Measurements from ENCODE around the gene TTC5. TPM values are rescaled to one million over a fixed set of nuclear protein-coding genes. Genes with fewer than 3 reads are reported as not detected.
"Not testable (repeated sequence)": the region's sequence is repeated elsewhere in the genome, so short reads cannot be mapped to it uniquely, and the experiment has no call there.

Gene TTC5, protein sequence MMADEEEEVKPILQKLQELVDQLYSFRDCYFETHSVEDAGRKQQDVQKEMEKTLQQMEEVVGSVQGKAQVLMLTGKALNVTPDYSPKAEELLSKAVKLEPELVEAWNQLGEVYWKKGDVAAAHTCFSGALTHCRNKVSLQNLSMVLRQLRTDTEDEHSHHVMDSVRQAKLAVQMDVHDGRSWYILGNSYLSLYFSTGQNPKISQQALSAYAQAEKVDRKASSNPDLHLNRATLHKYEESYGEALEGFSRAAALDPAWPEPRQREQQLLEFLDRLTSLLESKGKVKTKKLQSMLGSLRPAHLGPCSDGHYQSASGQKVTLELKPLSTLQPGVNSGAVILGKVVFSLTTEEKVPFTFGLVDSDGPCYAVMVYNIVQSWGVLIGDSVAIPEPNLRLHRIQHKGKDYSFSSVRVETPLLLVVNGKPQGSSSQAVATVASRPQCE
- total RNA-seq: 12.6 and 21.0 TPM in 2 replicates

DNA sequence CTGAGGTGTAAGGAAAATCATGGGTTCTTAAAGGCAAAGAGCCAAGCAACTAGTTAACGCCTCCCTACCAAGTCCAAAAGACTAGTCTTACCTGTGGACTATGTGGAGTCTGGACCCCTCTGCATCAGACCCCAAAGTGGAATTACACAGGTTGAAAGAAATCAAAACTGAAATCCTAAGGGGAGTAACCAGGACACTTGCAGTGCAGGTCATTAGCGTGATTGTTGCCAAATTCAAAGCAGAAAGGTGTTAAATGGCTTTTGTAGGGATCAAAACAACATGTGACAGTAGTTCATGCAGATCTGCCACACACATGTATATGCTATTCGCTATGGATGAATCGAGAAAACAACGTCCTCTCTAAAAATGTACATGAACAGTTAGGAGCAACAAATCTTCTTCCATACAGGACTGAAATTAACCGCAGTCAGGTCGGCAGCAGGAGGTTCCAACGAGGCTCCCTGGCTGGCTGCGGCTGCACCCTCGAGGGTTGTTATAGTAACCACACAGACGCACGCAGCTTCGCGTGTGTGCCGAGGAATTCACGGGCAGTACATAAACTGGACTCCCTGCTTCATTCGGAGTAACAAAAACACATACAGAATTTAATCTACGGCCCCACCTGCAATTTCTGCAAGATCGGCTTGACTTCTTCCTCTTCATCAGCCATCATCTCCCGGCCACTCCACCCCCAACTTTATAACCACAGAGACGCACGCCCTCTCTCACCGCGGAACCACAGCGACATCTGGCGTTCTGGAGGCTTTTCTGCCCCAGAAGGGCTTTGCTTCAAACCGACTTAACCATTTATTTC lies at the start of gene TTC5:
Gene TTC5 (minus strand): TSS at position 687 of the 814 bp plus-strand sequence. CDS start 14 bp downstream, at position 673.
- peak; percentile 91 to 95 for DNase-seq (ENCODE audit: low read depth in 2 of 2)

DNA sequence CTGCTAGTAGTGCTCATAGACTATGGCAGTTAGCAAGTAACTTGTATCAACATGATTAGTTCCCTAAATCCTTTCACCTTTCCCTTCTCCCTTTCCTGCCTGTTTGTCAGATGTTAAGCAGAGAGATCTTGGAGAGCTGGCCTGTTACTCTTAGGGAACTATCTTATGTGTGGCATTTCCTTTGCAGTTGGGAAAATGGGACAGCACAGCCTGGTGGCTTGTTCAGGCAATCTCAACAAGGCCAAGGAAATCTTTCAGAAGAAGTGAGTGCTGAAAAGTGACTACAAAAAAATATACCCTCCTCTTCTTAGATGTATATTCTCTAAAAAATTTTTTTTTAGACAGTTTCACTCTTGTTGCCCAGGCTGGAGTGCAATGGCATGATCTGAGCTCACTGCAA lies 45.1 kb upstream of the TTC5 start:
- peak; percentile 35 to 36 for DNase-seq (ENCODE audit: low read depth in 2 of 2)

DNA sequence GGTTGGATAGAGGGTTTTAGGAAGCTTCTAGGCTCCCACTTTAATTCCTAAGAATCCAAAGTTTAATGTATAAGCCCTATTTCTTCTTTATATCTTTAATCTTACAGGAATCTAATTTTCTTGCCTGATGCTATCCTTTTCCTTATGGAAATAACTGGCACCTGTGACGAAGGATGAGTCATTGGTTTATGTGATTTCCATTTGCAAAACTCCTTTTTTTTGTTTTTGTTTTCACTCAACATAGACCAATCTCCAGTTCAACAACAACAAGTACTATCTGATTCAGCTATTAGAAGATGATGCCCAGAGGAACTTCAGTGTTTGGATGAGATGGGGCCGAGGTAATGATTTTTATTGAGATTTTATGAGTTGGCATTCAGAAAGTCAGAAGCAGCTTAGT lies 44.5 kb upstream of the TTC5 start:
- DNase-seq (ENCODE audit: low read depth in 2 of 2): peak in 1 of 2 donors; percentile 49

DNA sequence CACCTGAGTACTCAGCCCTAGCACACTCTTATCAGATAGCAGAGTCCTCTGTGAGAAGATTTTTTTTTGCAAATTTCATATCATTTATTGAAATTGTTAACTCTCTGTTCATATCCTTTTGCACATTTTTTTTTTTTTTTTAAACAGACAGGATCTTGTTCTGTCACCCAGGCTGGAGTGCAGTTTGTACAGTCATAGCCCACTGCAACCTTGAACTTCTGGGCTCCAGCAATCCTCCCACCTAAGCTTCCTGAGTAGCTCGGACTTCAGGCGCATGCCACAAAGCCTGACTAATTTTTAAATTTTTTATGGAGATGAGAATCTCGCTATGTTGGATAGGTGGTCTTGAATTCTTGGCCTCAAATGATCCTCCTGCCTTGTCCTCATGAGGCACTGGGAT lies 42.0 kb upstream of the TTC5 start:
- DNase-seq (ENCODE audit: low read depth in 2 of 2): no peak

DNA sequence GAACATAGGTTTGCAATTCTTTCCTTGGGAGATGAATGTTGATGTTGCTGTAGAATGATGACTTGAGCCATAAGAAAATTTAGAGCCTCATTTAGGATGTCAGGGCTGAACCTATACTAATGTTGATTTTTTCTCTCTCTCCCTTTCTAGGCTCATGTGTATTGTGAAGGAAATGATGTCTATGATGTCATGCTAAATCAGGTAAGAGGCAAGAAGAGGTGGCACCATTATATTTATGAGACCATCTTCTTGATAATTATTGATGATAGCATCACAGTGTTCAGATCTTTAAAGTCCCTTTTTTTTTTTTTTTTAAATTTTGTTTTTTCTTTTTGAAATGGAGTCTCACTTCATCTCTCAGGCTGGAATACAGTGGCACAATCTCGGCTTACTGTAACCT lies 41.0 kb upstream of the TTC5 start:
- DNase-seq (ENCODE audit: low read depth in 2 of 2): no peak

DNA sequence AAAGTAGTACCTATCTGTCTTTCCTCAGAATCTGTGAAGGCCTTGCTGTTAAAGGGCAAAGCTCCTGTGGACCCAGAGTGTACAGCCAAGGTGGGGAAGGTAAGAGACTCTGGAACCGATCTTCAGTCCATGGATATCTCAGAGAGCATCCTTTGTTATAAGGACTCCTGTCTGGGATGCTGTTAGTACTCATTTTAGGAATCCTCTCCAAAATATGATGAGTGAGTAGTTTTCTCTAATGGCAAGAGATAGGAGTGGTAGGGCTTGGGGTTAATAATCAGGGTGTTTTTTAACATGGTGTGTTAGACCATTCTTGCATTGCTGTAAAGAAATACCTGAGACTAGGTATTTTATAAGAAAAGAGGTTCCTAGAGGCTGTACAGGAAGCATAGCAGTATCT lies 39.6 kb upstream of the TTC5 start:
- DNase-seq (ENCODE audit: low read depth in 2 of 2): no peak

DNA sequence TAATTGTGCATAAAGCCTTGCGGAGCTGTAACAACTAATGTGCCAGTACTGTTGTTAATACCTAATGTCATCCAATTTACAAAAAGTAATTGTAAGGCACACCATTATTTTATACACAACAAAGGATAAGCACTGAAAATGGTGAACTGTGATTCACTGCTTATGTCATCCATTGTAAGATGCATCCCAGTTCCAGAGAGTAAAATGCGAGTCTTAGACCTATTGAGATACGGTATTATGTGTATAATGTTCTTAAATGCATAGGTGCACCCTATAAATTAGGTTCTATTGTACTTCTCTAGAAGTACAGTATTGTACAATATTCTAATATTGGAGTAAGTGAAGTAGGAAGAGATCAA lies 38.1 kb upstream of the TTC5 start:
- peak in 1 of 2 donors; percentile 48 for DNase-seq (ENCODE audit: low read depth in 2 of 2)

DNA sequence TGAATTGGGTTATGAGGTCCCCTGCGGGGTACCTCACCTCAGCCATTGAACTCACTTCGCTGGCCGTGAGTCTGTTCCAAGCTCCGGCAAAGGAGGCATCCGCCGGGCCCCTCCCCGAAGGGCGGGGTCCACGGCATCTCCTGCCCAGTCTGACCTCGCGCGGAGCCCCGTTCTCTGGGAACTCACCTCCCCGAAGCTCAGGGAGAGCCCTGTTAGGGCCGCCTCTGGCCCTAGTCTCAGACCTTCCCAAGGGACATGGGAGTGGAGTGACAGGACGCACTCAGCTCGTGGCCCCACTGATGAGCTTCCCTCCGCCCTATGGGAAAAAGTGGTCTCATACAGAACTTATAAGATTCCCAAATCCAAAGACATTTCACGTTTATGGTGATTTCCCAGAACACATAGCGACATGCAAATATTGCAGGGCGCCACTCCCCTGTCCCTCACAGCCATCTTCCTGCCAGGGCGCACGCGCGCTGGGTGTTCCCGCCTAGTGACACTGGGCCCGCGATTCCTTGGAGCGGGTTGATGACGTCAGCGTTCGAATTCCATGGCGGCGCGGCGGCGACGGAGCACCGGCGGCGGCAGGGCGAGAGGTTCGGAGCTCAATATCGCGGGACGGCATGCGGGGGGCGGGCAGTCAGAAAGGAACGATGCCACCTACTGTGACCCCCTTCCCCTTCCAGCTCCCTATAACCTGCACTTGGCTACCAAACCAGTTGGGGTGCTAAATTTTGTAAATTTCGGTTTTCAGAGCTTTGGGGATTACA lies 37.5 kb upstream of the TTC5 start, which contains the start of gene PARP2:
Gene PARP2 (plus strand): TSS at position 544 of the 770 bp plus-strand sequence. CDS start 7 bp downstream, at position 551.
- DNase-seq (ENCODE audit: low read depth in 2 of 2): peak; percentile 99

DNA sequence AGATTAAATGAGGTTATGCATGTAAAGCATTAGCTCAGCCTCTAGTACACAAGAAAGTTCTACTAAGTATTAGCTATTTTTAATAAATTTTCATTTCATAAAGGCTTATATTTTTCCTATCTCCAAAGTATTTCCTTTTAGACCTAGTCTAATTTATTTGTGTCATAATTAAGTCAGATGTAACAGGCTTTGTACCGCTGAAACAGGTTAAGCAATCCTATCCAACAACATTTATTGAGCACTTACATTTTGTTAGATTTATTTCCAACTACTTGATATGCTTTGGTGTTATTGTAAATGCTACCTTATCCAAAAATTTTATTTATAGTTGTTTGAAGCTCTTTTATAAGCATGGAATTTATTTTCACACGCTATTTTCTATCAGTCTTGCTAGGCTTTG lies 35.9 kb upstream of the TTC5 start:
- DNase-seq (ENCODE audit: low read depth in 2 of 2): no peak

DNA sequence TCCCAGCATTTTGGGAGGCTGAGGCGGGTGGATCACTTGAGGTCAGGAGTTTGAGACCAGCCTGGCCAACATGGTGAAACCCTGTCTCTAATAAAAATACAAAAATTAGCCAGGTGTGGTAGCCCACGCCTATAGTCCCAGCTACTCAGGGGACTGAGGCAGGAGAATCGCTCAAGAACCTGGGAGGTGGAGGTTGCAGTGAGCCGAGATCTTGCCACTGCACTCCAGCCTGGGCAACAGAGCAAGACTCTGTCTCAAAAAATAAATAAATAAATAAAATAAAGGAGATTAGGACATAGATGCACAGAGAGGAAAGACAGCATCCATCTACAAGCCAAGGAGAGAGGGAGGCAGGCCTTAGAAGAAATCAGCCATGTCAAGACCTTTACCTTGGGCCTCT lies 35.3 kb upstream of the TTC5 start:
- not testable (repeated sequence) for DNase-seq (ENCODE audit: low read depth in 2 of 2)

DNA sequence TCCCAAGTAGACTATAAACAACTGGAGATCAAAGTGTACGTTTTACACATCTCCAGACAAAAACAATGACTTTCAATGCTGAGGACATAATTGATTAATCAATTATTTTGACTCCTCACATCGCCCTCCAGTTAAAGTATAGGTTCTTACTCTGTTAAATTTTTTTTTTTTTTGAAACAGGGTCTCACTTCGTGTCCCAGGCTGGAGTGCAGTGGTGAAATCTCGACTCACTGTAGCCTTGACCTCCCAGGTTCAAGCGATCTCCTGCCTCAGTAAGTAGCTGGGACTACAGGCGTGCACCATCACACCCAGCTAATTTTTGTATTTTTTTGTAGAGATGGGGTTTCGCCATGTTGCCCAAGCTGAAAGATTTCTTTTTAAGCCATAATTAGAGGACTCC lies 28.3 kb upstream of the TTC5 start:
- no peak for DNase-seq (ENCODE audit: low read depth in 2 of 2)

DNA sequence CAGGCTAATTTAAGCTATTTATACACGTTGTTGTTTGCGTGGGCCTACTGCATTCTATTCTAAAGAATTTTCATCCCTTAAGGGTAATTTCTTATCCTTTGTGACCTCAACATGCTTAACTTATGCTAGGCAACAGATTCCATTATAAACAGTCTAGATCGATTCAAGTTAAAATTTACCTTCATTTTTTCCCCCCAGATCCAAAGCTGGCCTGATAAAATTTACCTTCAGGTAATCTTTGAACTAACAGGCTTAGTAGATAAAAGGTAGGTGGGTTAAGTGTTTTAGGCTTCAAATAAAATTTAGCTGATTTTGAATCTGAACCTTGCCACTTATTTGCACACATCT lies 27.7 kb upstream of the TTC5 start:
- DNase-seq (ENCODE audit: low read depth in 2 of 2): no peak

DNA sequence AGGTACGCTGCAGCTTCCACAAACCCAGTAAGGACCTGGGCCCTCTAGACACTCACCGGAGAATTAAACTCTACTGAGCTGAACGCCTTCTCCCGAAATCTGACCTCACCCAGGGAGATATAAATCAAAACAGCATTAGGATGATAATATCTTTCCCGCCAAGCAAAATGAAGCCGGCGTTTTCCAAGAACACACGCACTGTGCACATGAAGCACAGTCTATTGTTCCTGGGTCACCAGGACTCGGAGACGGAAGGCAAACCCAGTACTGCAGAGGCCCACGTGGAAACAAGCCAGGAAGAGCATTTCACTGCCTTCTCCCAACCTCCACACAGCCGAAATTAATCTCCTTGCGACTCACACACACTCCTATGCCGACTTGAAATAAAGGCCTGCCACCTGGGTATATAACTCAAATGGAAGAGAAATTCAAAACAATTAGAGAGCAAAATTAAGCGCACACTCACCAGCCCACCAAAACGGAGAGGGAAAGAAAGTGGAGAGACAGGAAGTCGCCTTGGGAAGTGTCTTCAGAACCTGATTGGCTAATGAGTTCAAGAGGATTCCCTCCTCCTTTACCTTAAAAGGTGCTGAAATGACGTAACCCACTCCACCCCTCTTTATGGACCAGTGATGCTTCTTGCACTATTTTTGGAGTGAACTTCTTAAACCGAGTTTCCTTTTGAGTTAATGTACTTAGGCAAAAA lies 27.2 kb upstream of the TTC5 start, which contains the start of gene CCNB1IP1:
Gene CCNB1IP1 (minus strand): TSS at position 492 of the 706 bp plus-strand sequence. CDS start 16,756 bp downstream, outside the sequence.
- peak; percentile 65 to 83 for DNase-seq (ENCODE audit: low read depth in 2 of 2)

DNA sequence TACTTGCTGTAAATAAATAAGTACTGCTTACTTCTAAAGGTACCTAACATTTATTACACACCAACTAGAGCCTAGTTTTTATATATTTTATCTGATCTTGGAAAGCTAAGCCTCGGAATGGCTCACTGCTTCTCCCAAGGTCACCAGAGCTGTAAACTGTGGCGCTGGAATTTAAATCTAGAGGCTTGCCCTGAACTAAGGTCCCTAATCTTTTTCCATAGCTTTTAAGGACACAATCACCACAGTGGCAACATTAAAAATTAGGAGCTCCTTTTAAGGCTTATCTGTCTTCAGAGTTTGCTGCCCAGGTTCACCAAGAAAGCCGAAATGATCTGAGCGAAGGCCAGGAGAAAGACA lies 26.7 kb upstream of the TTC5 start:
- DNase-seq (ENCODE audit: low read depth in 2 of 2): peak; percentile 15 to 24

DNA sequence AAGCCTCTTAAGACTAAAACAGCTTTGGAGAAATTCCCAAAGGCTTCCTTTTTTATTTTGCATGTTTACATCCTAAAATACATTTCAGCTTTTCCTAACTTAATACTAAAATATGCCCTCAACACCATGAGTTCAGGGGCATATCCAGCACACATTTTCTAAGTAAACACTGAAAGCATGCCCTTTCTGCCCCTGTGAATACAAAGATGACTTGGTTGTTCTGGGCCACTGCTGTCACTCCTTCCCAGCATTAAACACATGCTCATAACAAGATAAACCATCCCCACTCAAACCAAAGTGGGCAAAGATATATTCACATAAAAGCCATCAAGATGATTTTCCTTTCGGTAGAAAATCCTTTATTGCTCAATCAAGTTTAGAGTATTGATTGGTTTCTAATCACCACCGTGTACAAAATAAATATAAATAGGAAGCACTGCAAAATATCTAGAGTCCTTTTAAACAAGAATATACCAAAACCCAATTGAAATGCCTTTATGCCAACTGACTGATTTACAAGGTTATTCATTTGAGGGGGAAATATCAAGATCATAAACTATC lies 25.4 kb upstream of the TTC5 start:
- DNase-seq (ENCODE audit: low read depth in 2 of 2): no peak

DNA sequence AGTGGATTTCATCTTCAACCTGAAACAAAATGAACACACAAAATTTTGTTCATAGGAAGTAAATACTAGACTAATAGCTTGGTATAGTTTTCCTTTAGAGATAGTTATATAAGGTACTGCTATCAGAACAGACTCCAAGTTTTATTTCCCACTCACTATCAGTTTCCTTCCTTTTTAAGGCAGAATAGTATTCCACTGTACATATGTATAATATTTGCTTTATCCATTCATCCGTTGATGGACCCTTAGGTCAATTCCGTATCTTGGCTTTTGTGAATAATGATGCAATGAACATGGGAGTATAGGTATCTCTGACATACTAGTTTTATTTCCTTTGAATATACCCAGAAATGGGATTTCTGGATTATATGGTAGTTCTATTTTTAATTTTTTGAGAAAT lies 23.6 kb upstream of the TTC5 start:
- no peak for DNase-seq (ENCODE audit: low read depth in 2 of 2)

DNA sequence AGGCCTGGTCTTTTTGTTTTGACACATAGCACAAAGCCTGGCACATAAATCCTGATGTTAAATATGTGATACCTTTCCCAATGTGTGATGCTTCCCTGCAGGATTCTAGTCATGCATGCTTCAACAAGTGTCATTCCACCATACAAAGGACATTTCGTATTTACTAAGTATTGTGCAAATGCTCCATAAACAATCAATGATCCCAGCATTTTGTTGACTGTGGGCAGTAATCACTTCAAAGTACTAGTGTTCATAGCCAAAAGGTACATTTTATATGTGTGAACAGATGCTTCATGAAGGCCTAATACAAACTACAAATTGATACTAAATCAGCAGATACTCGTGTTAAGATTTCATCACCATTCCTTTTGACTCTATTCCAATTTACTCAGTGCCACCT lies 23.0 kb upstream of the TTC5 start:
- DNase-seq (ENCODE audit: low read depth in 2 of 2): no peak

DNA sequence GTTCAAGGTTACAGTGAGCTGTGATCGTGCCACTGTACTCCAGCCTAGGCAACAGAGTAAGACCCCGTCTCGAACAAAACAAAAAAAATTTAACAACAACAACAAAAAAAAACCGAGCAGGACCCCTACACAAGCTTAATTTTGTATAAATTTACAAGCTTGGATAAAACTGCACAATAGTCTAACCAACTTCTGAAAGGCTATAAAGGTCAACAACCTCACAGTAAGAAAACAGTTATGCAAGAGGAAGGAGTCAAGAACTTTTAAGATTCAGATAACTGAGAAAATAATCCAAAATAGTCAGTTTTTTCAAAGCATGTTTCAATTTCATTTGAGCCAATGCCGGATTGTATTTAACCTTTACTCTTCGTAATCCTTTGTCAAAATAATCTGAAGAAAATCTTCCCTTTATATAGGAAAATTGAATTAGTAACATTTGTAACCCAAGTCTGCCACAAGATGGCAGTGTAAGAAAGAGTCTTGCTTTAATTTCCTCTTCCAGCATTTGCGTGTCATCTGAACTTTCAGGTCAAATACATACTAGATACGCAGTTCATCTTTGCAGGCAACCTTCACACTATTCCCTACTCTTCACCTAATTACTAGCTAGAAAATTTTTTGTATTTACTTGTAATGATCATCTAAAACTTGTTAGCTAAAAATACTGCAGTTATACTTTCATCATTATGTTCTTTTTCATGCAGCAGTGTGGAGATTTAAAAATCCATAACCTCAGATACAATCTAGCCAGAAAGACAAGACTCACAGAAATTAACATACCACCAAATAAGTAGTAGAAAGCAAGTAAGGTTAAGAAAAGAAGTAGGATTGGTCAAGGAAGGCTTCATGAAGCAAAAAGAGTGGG lies 21.5 kb upstream of the TTC5 start:
- peak; percentile 76 to 82 for DNase-seq (ENCODE audit: low read depth in 2 of 2)

DNA sequence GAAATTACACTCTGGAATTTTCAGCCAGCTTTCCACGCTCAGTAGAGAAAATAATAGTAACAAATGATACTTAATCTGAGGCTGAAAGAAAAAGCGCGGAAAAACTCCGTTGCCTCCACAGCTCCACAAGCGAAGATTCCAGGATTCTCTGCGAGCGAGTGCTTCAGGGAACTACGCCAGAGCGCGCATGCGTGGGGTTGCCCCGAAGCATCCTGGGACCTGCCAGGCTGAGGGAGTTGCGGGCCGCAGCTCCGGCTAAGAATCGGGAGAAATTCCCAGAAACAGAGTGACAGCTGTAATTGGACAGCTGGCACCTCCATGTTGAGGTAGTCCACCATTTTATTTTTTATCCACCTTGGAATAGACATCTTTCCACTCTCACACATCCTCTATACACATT lies 12.0 kb upstream of the TTC5 start:
- no peak for DNase-seq (ENCODE audit: low read depth in 2 of 2)

DNA sequence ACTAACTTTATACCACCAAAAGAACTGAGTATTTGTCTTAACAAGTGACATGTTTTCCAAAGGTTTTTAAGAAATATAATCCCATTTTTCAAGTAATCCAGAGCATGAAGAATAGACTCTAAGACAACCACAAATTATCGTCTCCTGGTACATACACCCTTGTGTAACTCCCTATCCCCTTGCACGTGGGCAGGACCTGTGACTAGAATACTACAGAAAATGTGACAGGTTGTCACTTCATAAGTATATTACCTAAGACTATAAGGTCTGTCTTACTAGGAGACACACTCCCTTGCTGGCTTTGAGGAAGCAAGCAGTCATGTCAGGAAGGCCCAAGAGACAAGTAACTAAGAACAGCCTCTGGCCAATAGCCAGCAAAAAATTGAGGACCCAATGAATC lies 8.3 kb upstream of the TTC5 start:
- DNase-seq (ENCODE audit: low read depth in 2 of 2): no peak
